B cell (primary cell): ENCODE measurements around the gene KMT2D. TPM values are rescaled to one million over a fixed set of nuclear protein-coding genes. Genes with fewer than 3 reads are reported as not detected.
A peak's percentile ranks its signal among the peaks of the same experiment; 100 is the strongest.

Experiments
- ATAC-seq: fragments of 200-7000 bp; cut with Tn5 transposase; one replicate; pipeline ENCODE4 v1.10.0; 2021; ENCODE audit warnings: low read depth, mild to moderate bottlenecking, moderate number of reproducible peaks, moderate library complexity
- CTCF ChIA-PET: fragments of 350-600 bp; sonication (Branson Sonifier 250); formaldehyde crosslinking; loops from one replicate; lab custom pipeline; 2021; ENCODE audit warnings: antibody characterized with exemption, inconsistent platforms; lab: Charles Lee
- POLR2A ChIA-PET: fragments of 350-600 bp; sonication (Branson Sonifier 250); formaldehyde crosslinking; loops from one replicate; lab custom pipeline; 2021; ENCODE audit warnings: antibody characterized with exemption; lab: Charles Lee
- DNase-seq: peaks from one replicate; pipeline ENCODE4 v3.0.0; 2013
- H2AFZ ChIP-seq: 2 replicates; pipeline ENCODE4 v1.6.1; 2012; ENCODE audit warnings: mild to moderate bottlenecking, low read depth, low read length; ENCODE audit not compliant: insufficient read depth, poor library complexity, severe bottlenecking
- H3K27ac ChIP-seq, 2 donors: 1 replicate in 1 of 2; 2 replicates in 1 of 2; pipeline ENCODE4 v1.5.1; 2012 to 2013; ENCODE audit warnings: low read length in 2 of 2, mild to moderate bottlenecking in 2 of 2, moderate library complexity in 1 of 2
- H3K27me3 ChIP-seq, 4 experiments: fragments of 200-600 bp in 1 of 4; sonication (generic) in 1 of 4; replicated peaks in 1 of 4; 1 replicate in 2 of 4; 2 replicates in 2 of 4; pipeline versions ENCODE4 v1.6.1 to v1.7.0; 2013 to 2016; ENCODE audit warnings: low read length in 3 of 4, mild to moderate bottlenecking in 2 of 4, mixed read lengths in 1 of 4, moderate library complexity in 1 of 4; ENCODE audit not compliant: insufficient read depth in 4 of 4, control insufficient read depth in 3 of 4; ENCODE audit errors: control extremely low read depth in 1 of 4
- H3K36me3 ChIP-seq, 2 experiments: replicated peaks in 1 of 2; 1 replicate in 1 of 2; 2 replicates in 1 of 2; pipeline versions ENCODE4 v1.6.1 to v1.7.1; 2013; ENCODE audit warnings: low read length in 1 of 2; ENCODE audit not compliant: insufficient read depth in 2 of 2, control insufficient read depth in 1 of 2; ENCODE audit errors: control extremely low read depth in 1 of 2, extremely low read depth in 1 of 2
- H3K4me1 ChIP-seq, 2 donors: fragments of 200-600 bp in 1 of 2; sonication (generic) in 1 of 2; 1 replicate in 1 of 2; 2 replicates in 1 of 2; pipeline versions ENCODE4 v1.5.1 to v1.6.1; 2013 to 2017; ENCODE audit warnings: low read length in 2 of 2; ENCODE audit not compliant: control insufficient read depth in 2 of 2, insufficient read depth in 2 of 2
- H3K4me2 ChIP-seq: replicated peaks from 2 replicates; pipeline ENCODE3; 2012; ENCODE audit warnings: mild to moderate bottlenecking, low read depth, low read length; ENCODE audit not compliant: poor library complexity, severe bottlenecking
- H3K4me3 ChIP-seq, 5 experiments: fragments of 200-600 bp in 1 of 5; sonication (generic) in 1 of 5; 1 replicate in 3 of 5; 2 replicates in 2 of 5; pipeline versions ENCODE4 v1.5.1 to v1.7.0; 2011 to 2016; ENCODE audit warnings: low read length in 4 of 5, mild to moderate bottlenecking in 4 of 5, low read depth in 2 of 5, control low read depth in 1 of 5, moderate library complexity in 1 of 5; ENCODE audit not compliant: insufficient read depth in 1 of 5; ENCODE audit errors: control extremely low read depth in 1 of 5, extremely low read depth in 1 of 5
- H3K79me2 ChIP-seq: fragments of 200-600 bp; sonication (generic); one replicate; pipeline ENCODE4 v1.6.0; 2016; ENCODE audit warnings: low read length; ENCODE audit not compliant: control insufficient read depth, insufficient read depth
- H3K9ac ChIP-seq: fragments of 200-600 bp; sonication (generic); 2 replicates; pipeline ENCODE4 v1.6.1; 2017; ENCODE audit warnings: mild to moderate bottlenecking, low read length, moderate library complexity
- H3K9me3 ChIP-seq, 3 donors: one replicate each; pipeline versions ENCODE4 v1.6.1 to v1.7.1; 2013; ENCODE audit warnings: low read length in 2 of 3; ENCODE audit not compliant: control insufficient read depth in 2 of 3, insufficient read depth in 1 of 3; ENCODE audit errors: control extremely low read depth in 1 of 3
- H4K20me1 ChIP-seq: 2 replicates; pipeline ENCODE4 v1.6.0; 2012; ENCODE audit warnings: mild to moderate bottlenecking, low read length; ENCODE audit not compliant: insufficient read depth, control insufficient read depth, poor library complexity, severe bottlenecking
- H3K27ac Mint-ChIP-seq: one replicate; pipeline ENCODE4 v1.8.0; 2021; ENCODE audit warnings: mixed read lengths
- H3K27me3 Mint-ChIP-seq: one replicate; pipeline ENCODE4 v1.8.0; 2021; ENCODE audit warnings: mixed read lengths
- H3K4me1 Mint-ChIP-seq: one replicate; pipeline ENCODE4 v1.8.0; 2021; ENCODE audit warnings: mixed read lengths
- H3K4me3 Mint-ChIP-seq: one replicate; pipeline ENCODE4 v1.8.0; 2021; ENCODE audit warnings: mixed read lengths
- H3K9me3 Mint-ChIP-seq: one replicate; pipeline ENCODE4 v1.8.0; 2022; ENCODE audit warnings: mixed read lengths; ENCODE audit not compliant: insufficient read depth
- CTCF ChIP-seq: fragments of 200-600 bp; IDR thresholded peaks from one replicate; pipeline ENCODE4 v1.8.0; 2022; ENCODE audit warnings: antibody characterized with exemption, mild to moderate bottlenecking
- EZH2 ChIP-seq: IDR thresholded peaks from 2 replicates; pipeline ENCODE4 v1.6.1; 2012; ENCODE audit warnings: borderline replicate concordance, low read depth, mild to moderate bottlenecking, moderate library complexity, low read length; ENCODE audit not compliant: insufficient read depth, poor library complexity, severe bottlenecking
- WGBS: methylation state at CpG from one replicate; pipeline ENCODE4 v1.1.5; 2013; ENCODE audit warnings: missing lambda C conversion rate; ENCODE audit not compliant: insufficient coverage; 5-methylcytosine and 5-hydroxymethylcytosine counted together
- intact Hi-C: fragments of 100-400 bp; cut with micrococcal nuclease; formaldehyde crosslinking; loops from one replicate; pipeline ENCODE4 v1.10.0; 2022
- polyA plus RNA-seq: library from polyadenylated mRNA; depleted of rRNA; stranded (reverse); fragments of >200 nt; gene quantifications from 2 replicates; pipeline ENCODE4 v1.2.3, GENCODE V29; 2012
- total RNA-seq, 2 donors: library from RNA; stranded (reverse); fragments of 120-200 nt in 1 of 2; gene quantifications; 1 replicate in 1 of 2; 2 replicates in 1 of 2; pipeline versions ENCODE4 v1.2.3 to v1.2.4, GENCODE V29; 2013 to 2022

Gene KMT2D
- total and polyA plus RNA-seq, 2 donors (not counting 1 experiment from before 2014, with no cell fraction given), result 64.0 to 179 TPM

GRCh38 chr12:49061157-49061650 is 610 bp upstream of the KMT2D start:
- peak overlapping the region; percentile 97 for H3K4me3 Mint-ChIP-seq
- intact Hi-C loops, result loop anchor here (2.0 to 10.0 kb wide), 2 partner anchors 70 to 346 kb away; partner anchors contain the start of genes CCNT1 and TUBA1B

More at GRCh38 chr12:49061157-49061650, 610 bp upstream of the KMT2D start:
- TF ChIP-seq CTCF (no peak), EZH2 (no peak)
- peaks cover 38 to 43% of the 10 kb centered on the region in 2 donors for H3K4me1 ChIP-seq
- Mint-ChIP-seq H3K9me3 (no peaks in the 10 kb centered on the region), H3K27ac (peak overlapping the region; percentile 99), H3K4me1 (peaks cover 43% of the 10 kb centered on the region), H3K27me3 (no peaks in the 10 kb centered on the region)
- ATAC-seq (no peak), DNase-seq (no peak)
- ChIA-PET POLR2A (interaction anchor here (2.5 kb wide), 1 partner anchor 9 kb away, joined by 12 read pairs; the partner anchor contains the start of gene RHEBL1), CTCF (interaction anchor here (5.6 kb wide), 1 partner anchor 175 kb away, joined by 60 read pairs; no protein-coding TSS in a partner anchor)
- 4% methylated on average over 13 of the region's 16 CpGs for WGBS
- peaks cover 36% of the 10 kb centered on the region for H4K20me1 ChIP-seq
- no peaks in the 10 kb centered on the region for H3K9me3 ChIP-seq
- peak overlapping the region in 1 of 2 donors; percentile 88 for H3K27ac ChIP-seq
- peak overlapping the region; percentile 81 to 97 (median 91) for H3K4me3 ChIP-seq
- H3K79me2 ChIP-seq, result peaks cover 56% of the 10 kb centered on the region
- H3K4me2 ChIP-seq, result peak overlapping the region; percentile 97
- H3K9ac ChIP-seq, result peak overlapping the region; percentile 93
- peaks cover 0 to 3% of the 10 kb centered on the region in 2 experiments for H3K36me3 ChIP-seq
- H3K27me3 ChIP-seq, result no peaks in the 10 kb centered on the region
- H2AFZ ChIP-seq, result peak overlapping the region; percentile 99
